DND-41 (cell line): ENCODE measurements around the gene SCAMP3.
"Not testable (repeated sequence)": the region's sequence is repeated elsewhere in the genome, so short reads cannot be mapped to it uniquely, and the experiment has no call there.

ENCODE experiments used
- ATAC-seq: fragments of 200-7000 bp; cut with Tn5 transposase; 3 replicates; pipeline ENCODE4 v1.9.1; 2021; ENCODE audit warnings: low read depth; ENCODE audit not compliant: insufficient read depth
- DNase-seq: peaks from one replicate; pipeline ENCODE4 v3.0.0-alpha.2; 2020
- H2AFZ ChIP-seq: 2 replicates; pipeline ENCODE4 v1.6.0; 2012; ENCODE audit warnings: low read depth, low read length
- H3K27ac ChIP-seq: 2 replicates; pipeline ENCODE4 v1.5.1; 2012; ENCODE audit warnings: low read length, inconsistent platforms
- H3K27me3 ChIP-seq: fragments of 200-600 bp; sonication (generic); 2 replicates; pipeline ENCODE4 v1.6.0; 2012; ENCODE audit warnings: low read length, mild to moderate bottlenecking, inconsistent platforms; ENCODE audit not compliant: insufficient read depth, poor library complexity
- H3K36me3 ChIP-seq: 2 replicates; pipeline ENCODE4 v1.5.1; 2012; ENCODE audit warnings: low read length, inconsistent platforms; ENCODE audit not compliant: insufficient read depth
- H3K4me1 ChIP-seq: 2 replicates; pipeline ENCODE4 v1.5.1; 2012; ENCODE audit warnings: mild to moderate bottlenecking, low read length; ENCODE audit not compliant: insufficient read depth
- H3K4me2 ChIP-seq: 2 replicates; pipeline ENCODE4 v1.6.0; 2012; ENCODE audit warnings: mild to moderate bottlenecking, moderate library complexity, low read length, inconsistent platforms; ENCODE audit not compliant: insufficient read depth
- H3K4me3 ChIP-seq, 2 experiments: fragments of 200-600 bp in 1 of 2; shearing (Covaris generic) in 1 of 2; 2 replicates each; pipeline ENCODE4 v1.5.1; 2012 to 2016; ENCODE audit warnings: inconsistent platforms in 2 of 2, low read length in 2 of 2, mild to moderate bottlenecking in 2 of 2, low read depth in 1 of 2, moderate library complexity in 1 of 2
- H3K79me2 ChIP-seq: 2 replicates; pipeline ENCODE4 v1.6.0; 2012; ENCODE audit warnings: low read length, inconsistent platforms; ENCODE audit not compliant: insufficient read depth
- H3K9ac ChIP-seq: 2 replicates; pipeline ENCODE4 v1.6.0; 2012; ENCODE audit warnings: low read depth, mild to moderate bottlenecking, inconsistent platforms, low read length, moderate library complexity
- H3K9me3 ChIP-seq: 2 replicates; pipeline ENCODE4 v1.5.1; 2012; ENCODE audit warnings: low read length, moderate library complexity, mild to moderate bottlenecking, inconsistent platforms; ENCODE audit not compliant: insufficient read depth, severe bottlenecking
- H4K20me1 ChIP-seq: 2 replicates; pipeline ENCODE4 v1.6.0; 2012; ENCODE audit warnings: low read length; ENCODE audit not compliant: insufficient read depth
- EZH2 ChIP-seq: IDR thresholded peaks from 3 replicates; pipeline ENCODE4 v1.6.1; 2012; ENCODE audit warnings: borderline replicate concordance, low read depth, mild to moderate bottlenecking, moderate library complexity, low read length, inconsistent platforms; ENCODE audit not compliant: severe bottlenecking
- TF ChIP-seq, protein P1 (sequence below): IDR thresholded peaks from 2 replicates; pipeline ENCODE4 v1.5.1; 2012; ENCODE audit warnings: borderline replicate concordance, low read length, moderate library complexity, mild to moderate bottlenecking; ENCODE audit not compliant: poor library complexity, severe bottlenecking; ENCODE audit errors: extremely low read depth

SCAMP3 gene

DNA sequence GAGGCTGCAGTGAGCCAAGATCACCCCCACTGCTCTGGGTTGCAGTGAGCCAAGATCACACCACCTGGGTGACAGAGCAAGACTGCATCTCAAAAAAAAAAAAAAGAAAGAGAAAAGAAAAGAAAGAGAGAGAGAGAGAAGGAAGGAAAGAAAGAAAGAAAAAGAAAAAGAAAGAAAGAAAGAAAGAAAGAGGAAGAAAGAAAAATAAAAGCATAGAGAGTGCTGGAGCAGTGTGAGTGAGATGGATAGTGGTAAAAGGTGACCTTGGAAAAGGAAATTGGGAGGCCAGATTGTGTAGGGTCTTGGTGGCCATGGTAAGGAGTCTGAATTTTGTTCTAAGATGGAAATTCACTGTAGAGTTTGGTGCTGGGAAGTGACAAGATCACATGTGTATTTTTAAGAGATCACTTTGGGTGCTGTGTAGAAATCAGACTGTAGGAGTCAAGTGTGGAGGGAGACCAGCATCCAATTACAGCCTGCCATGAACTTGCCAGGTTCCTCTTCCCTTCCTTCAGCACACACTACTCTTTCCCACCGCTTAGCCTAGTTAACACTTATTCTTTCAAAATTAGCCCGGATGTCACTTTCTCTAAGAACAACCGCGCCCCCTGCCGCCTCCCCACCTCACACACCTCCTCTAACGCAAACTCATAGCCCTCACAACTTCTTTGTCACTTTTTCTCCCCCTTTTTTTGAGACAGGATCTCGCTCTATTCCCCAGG, 35.8 kb downstream of the SCAMP3 start:
- Histone ChIP-seq H3K27ac (peak overlapping the region; percentile 97), H4K20me1 (no peaks in the 10 kb centered on the region; the same call in 1 of the 2 replicates), H3K4me3 (peak overlapping the region; percentile 61 to 78), H3K79me2 (peaks cover 35% of the 10 kb centered on the region), H3K36me3 (peaks cover 19% of the 10 kb centered on the region), H3K9me3 (no peaks in the 10 kb centered on the region), H3K9ac (peak overlapping the region; percentile 84), H3K27me3 (no peaks in the 10 kb centered on the region), H3K4me2 (peak overlapping the region; percentile 85), H3K4me1 (peaks cover 25% of the 10 kb centered on the region), H2AFZ (peak overlapping the region; percentile 64)
- DNase-seq: peak; percentile 89
- TF ChIP-seq, protein P1, sequence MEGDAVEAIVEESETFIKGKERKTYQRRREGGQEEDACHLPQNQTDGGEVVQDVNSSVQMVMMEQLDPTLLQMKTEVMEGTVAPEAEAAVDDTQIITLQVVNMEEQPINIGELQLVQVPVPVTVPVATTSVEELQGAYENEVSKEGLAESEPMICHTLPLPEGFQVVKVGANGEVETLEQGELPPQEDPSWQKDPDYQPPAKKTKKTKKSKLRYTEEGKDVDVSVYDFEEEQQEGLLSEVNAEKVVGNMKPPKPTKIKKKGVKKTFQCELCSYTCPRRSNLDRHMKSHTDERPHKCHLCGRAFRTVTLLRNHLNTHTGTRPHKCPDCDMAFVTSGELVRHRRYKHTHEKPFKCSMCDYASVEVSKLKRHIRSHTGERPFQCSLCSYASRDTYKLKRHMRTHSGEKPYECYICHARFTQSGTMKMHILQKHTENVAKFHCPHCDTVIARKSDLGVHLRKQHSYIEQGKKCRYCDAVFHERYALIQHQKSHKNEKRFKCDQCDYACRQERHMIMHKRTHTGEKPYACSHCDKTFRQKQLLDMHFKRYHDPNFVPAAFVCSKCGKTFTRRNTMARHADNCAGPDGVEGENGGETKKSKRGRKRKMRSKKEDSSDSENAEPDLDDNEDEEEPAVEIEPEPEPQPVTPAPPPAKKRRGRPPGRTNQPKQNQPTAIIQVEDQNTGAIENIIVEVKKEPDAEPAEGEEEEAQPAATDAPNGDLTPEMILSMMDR: peak; percentile 92
- no peak for TF ChIP-seq EZH2
- peak; percentile 68 for ATAC-seq

DNA sequence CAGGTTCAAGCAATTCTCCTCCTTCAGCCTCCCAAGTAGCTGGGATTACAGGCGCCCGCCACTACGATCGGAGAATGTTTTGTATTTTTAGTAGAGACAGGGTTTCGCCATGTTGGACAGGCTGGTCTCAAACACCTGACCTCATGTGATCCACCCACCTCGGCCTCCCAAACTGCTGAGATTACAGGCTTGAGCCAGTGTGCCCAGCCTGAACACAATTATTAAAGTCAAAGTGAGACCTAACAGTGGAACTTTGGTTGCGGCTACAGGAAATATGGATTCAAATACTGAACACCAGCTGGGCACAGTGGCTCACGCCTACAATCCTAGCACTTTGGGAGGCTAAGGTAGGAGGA, 36.8 kb downstream of the SCAMP3 start:
- not testable (repeated sequence) for DNase-seq, H4K20me1 ChIP-seq, H3K27me3 ChIP-seq, H3K9me3 ChIP-seq, ATAC-seq, H2AFZ ChIP-seq
- H3K9ac ChIP-seq: peak overlapping the region; percentile 84
- peak overlapping the region; percentile 85 for H3K4me2 ChIP-seq
- H3K27ac ChIP-seq: peak overlapping the region; percentile 97
- peaks cover 35% of the 10 kb centered on the region for H3K79me2 ChIP-seq
- H3K36me3 ChIP-seq: peaks cover 19% of the 10 kb centered on the region
- H3K4me1 ChIP-seq: peaks cover 25% of the 10 kb centered on the region
- H3K4me3 ChIP-seq: peak overlapping the region in 1 of 2 experiments; percentile 78; a peak in 1 of 4 replicates

DNA sequence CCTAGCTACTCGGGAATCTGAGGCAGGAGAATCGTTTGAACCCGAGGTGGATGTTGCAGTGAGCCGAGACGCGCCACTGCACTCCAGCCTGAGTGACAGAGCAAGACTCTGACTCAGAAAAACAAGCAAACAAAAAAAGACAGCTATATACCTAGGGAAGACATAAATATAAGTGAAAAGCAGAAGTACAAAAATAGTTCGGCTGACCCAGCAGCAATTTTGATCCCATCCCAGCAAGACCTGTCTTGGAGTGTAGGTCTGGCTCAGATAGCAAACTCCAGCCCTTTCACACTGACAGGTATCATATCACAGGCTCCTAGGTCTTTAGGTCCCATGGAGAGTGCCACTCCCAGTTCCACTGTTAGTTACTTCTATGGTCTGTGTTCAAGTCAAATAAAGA, 39.1 kb downstream of the SCAMP3 start:
- DNase-seq (no peak), ATAC-seq (no peak)
- Histone ChIP-seq H3K27ac (no peak overlapping the region), H3K36me3 (peaks cover 19% of the 10 kb centered on the region), H3K9ac (no peak overlapping the region), H3K27me3 (no peaks in the 10 kb centered on the region), H3K79me2 (peaks cover 34% of the 10 kb centered on the region), H3K9me3 (no peaks in the 10 kb centered on the region), H3K4me2 (no peak overlapping the region), H3K4me1 (peaks cover 28% of the 10 kb centered on the region), H3K4me3 (no peak overlapping the region), H4K20me1 (no peaks in the 10 kb centered on the region; the same call in 1 of the 2 replicates), H2AFZ (no peak overlapping the region)
- TF ChIP-seq EZH2: no peak
- TF ChIP-seq, protein P1: no peak

DNA sequence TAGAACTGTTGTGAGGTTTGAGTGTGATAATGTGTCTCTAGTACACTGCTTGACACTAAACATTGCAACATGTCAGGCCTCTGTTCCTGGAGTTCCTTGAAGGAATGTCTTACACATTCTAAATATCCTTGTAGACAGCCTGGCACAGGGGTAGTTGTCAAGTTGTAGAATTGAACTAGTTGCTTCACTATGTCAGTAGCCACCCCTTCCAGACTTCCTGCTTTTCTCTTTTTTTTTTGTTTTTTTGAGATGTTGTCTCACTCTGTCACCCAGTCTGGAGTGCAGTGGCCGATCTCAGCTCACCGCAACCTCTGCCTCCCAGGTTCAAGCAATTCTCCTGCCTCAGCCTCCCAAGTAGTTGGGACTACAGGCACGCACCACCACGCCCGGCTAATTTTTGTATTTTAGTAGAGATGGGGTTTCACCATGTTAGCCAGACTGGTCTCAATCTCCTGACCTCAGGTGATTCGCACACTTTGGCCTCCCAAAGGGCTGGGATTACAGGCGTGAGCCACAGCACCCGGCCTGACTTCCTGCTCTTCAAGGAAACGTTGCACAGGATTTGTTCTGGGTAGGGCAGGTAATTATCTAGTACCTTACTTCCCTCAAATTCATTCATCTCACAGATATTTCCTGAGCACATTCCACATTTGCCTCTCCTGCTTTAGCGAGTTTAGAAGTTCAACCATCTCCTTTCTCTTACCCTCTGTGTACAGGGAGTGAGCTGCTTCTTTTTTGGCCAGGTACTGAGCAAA, 41.8 kb downstream of the SCAMP3 start:
- not testable (repeated sequence) for H4K20me1 ChIP-seq, H3K9ac ChIP-seq, H3K27ac ChIP-seq, H3K4me2 ChIP-seq, H3K4me3 ChIP-seq, H3K9me3 ChIP-seq, ATAC-seq, H3K27me3 ChIP-seq, H2AFZ ChIP-seq, DNase-seq
- H3K36me3 ChIP-seq: peaks cover 35% of the 10 kb centered on the region
- peaks cover 13% of the 10 kb centered on the region for H3K79me2 ChIP-seq
- peaks cover 12% of the 10 kb centered on the region for H3K4me1 ChIP-seq
